ENCODE data around the gene CCT2.

The CCT2 gene

DNA sequence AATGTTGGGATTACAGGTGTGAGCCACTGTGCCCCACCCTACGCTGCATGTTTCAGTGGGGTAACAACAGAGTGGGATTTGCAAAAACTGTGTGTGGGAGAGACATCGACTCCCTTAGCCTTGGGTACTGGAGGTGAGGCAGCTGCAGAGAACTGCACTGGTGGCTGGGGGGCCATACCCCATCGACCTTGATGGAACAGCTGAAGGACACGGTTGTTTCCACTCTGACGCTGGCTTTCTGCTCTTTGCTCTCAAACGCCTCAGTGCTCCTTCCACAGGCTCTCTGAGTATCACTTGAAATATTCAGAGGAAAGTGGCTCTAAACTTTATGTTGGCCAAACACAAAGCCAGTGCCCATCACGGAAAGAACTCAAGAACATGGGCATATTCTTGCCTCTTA lies 56.3 kb downstream of the CCT2 start:
- no peak for DNase-seq (ENCODE audit: low read depth in 3 of 3)

DNA sequence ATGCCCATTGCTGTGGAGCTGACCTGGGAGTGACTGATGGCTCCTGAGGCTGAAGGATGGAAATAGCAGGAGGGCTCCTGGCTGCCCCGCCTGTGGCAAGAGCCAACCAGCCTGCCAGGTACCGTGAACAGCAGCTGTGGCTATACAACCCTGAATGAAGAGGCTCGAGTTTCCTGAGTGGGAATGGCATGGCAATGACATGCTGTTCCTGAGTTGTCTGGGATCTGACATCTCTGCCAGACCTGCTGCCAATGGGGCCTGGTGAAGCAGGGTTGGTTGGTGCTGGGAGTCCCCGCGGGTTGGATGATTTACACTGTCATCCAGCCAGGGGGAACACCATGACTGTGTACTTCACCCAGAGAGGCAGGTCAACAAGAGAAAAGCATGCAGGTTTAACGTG lies 57.3 kb downstream of the CCT2 start:
- DNase-seq (ENCODE audit: low read depth in 3 of 3) = no peak

DNA sequence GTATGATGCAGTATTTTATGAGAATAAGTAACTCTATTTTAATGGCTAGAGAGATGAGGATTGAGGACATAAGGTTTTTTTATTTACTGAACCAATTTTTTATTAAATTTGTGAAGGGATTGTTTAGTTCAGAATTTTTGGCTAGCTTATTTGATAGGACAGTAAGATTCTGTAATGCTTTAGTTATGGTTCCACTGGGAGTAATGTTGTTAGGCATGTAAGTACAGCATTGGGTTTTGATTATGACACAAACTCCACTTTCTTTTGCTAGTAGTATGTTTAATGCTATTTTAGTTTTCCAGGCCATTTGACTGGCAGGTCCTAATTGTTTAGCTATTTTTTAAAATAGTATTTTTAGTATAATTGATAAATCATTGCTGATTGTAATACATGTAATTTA lies 59.3 kb downstream of the CCT2 start:
- no peak for DNase-seq (ENCODE audit: low read depth in 3 of 3)

DNA sequence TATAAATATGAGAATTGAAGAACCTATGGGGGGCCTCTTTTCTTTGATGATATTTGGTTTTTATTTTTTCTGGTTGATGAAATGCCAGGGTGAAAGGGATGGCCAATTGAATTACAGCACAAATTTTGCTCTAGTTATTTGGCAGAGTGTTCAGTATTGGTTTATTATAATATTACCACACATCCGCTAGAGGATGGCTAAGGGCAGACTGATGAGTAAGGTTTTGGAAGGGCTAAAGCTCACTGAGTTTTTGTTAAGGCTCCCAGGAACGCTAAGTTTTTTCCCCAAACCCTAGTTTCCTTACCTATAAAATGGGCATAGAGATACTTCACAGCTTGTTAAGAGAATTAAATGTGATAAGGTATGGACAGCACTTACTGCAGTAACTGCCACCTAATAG lies 59.8 kb downstream of the CCT2 start:
- no peak for DNase-seq (ENCODE audit: low read depth in 3 of 3)

DNA sequence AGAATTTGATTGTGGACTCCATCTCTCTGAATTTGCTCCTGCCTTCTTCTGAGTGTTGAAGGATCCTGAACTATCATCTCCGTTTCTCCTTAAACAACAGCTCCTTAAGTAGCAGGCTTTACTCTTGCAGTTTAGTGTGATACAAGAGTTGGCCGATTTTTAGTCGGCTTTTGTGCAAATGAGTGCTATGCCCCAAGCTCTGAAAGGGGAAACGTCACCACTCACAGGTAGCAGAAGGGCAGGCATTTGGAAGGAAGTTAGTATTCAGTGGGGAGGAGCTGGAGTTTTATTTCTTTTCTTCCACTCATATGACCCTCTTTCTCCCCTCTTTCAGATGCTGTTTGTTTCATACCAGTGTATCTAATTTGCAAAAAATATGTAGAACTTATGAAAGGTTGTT lies 61.9 kb downstream of the CCT2 start:
- DNase-seq (ENCODE audit: low read depth in 3 of 3) = no peak

DNA sequence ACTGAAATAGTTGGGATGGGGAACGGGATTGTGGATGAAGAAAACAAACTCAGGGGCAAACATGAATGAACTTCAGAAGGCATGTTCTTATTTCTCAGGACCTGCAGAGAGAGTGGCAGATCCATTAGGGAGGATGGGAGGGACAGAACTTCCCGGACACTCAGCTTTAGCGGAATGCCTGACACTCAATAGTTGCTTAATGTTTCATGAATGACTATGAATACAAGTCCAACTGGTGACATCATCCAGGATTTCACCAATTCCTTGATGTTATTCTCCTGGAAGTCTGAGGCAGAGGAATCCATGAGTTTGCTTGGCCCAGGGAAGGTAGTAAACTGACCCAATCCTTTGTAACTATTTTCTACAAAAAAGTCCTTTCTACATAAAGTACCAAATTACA lies 63.2 kb downstream of the CCT2 start:
- DNase-seq (ENCODE audit: low read depth in 3 of 3) = no peak

DNA sequence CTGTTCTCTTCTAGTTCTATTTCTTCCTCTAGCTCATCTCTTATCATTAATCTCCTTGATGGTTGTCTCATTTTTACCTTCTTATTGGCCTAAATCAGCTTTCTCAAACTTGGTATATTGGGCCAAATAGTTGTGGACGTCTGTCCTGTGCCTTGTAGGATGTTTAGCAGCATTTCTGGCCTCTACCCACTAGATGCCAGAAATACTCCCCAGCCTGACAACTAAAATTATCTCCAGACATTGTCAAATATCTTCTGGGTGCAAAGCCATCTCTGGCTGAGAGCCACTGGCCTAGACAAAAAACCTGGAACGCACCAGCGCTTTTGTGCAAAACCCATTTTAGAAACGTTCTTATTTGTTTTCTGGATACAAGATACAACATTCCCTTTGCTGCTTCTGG lies 64.3 kb downstream of the CCT2 start:
- no peak for DNase-seq (ENCODE audit: low read depth in 3 of 3)
